NCI-H1105 (cell line): ENCODE measurements around the gene IDI1.
"Not testable (repeated sequence)": the region's sequence is repeated elsewhere in the genome, so short reads cannot be mapped to it uniquely, and the experiment has no call there.

Experiments used
- DNase-seq: peaks from one replicate; lab custom pipeline; 2025; lab: John Stamatoyannopoulos, UW

Gene IDI1

DNA sequence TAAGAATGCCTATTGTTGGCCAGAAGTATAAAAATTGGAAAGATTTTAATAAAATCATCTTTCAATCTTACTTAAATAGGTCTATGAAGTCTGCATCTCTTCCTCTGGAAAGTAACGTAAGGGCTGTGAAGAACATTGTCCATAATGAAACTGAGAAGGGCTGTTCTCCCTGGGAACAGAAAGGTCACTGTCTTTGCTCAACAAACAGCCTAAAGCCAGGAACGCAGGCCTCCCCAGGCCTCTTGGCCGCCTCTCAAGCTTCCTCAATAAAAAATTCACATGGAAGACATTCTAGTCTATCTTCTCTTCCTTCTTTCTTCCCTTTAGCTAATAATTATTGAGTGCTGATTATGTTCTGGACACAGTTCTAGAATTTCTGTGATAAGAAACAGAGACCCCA, 14.2 kb downstream of the IDI1 start:
- DNase-seq: no peak

DNA sequence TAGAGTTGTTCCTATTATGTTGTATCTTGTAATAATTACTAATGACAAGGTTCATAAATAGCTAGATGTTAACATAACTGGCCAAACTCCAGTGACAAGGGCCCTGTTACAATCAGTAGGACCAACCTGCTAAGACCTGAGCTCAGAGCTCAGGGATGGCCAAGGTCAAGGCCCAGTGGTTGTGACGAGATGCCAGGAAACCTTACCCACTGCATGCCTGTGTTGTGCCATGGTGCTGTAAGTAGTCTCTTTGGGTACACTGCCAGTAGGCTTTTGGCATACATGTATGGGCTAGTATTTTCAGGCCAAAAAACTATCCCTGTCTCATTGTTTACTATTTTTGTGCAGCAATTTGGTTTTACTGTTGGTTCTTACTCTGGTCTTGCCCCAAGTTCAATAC, 15.3 kb downstream of the IDI1 start:
- no peak for DNase-seq

GRCh38 chr10:1029838-1030237, 19.1 kb downstream of the IDI1 start:
- no peak for DNase-seq

DNA sequence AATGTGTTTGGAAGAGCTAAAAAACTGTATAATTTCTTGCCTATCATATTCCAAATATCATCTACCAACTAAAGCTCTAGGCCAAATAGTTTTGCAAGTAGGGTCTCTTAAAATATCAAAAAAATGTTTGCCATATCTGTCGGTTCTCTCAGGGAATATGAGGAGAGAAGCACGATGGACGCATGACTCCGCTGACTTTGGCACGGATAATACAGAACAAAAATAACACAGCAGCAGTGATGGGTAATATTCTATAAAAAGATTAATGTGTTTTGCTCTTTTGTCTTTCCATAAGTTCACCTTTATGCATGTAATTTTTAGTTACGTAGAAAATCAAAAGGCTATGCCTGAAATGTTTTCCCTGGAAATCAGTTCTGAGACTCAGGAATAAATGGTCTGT, 22.3 kb downstream of the IDI1 start:
- DNase-seq: no peak

GRCh38 chr10:1025683-1026082, 23.2 kb downstream of the IDI1 start, which contains the start of gene IDI2:
TSS of gene IDI2 (minus strand) at chr10:1025859. CDS start at chr10:1024723, 1,136 bp downstream.
- DNase-seq: no peak

DNA sequence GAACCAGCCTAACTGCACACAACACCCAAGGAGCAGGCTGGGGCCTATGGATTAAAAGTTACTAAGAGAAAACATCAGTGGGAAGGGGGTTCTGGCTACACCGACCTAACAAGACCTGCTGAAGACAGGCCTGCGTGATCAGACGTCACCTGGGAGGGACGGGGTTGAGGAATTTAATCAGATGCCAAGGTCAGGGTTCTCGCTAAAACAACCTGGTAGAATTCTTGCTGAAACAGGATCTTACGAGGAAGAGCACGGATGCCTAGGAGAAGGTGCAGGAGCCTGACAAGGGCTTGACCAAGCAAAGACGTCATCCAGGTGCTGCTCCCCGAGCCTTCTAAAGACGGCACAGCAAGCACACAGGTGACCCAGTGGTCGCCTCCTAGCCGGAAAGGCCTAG, 24.8 kb downstream of the IDI1 start:
- no peak for DNase-seq

- no peak for DNase-seq
Observed at GRCh38 chr10:1022413-1022812, 26.5 kb downstream of the IDI1 start.

DNA sequence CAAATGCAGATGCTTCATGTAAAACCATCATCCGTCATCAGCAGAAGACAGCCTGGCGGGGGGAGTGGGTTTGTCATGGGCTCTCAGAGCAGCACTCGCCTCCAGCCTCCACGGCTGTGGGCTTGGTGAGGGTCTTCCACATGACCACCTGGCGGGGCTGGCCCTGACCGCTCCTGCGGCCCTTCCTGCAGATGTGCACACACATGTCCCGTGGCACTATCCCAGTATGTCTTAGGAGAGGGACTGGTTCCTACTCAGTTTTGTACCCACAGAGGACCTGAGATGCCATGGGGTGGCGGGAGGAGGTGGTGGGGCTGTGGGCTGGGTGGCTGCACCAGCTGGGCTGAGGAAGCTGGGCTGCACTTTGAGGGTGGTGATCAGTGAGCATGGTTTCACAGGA, 28.0 kb downstream of the IDI1 start:
- no peak for DNase-seq

DNA sequence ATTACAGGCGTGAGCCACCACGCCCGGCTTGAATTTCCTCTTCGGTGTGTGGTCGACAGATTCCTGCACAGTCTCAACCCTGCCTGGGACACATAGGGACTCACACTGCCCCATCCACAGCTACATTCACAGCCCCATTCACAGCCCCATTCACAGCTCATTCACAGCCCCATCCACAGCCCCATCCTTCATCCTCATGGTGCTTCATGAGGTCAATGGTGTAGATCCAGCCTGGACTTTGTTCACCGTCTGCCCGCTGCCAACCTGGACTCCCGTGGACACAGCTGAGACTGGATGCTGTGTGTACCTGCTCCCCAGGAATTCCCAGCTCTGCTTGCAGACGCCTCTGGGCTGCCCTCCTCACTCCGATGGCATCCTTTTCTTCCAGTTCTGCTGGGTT, 28.5 kb downstream of the IDI1 start:
- DNase-seq: no peak

DNA sequence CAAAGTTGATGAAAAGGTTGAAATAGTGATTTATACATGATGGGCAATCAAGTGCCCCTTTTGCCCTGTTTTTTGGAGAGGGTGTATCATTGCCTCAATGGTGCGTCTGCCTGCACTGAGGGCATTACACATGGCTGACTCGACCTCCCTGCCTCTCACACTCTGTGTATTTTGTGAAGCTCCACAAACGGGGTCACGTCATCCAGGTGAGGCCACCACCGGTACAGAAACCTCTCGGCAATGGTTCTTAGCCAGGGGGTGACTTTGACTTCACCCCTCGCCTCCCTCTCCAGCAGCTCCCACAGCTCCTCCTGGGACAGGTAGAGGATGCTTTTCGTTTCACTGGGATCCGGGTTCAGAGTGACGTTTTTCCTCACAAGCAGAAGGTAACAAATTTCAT, 29.6 kb downstream of the IDI1 start:
- no peak for DNase-seq

- no peak for DNase-seq
Observed at GRCh38 chr10:1015688-1016087, 33.2 kb downstream of the IDI1 start.

- DNase-seq: no peak
Observed at GRCh38 chr10:1011696-1012095, 37.2 kb downstream of the IDI1 start.

DNA sequence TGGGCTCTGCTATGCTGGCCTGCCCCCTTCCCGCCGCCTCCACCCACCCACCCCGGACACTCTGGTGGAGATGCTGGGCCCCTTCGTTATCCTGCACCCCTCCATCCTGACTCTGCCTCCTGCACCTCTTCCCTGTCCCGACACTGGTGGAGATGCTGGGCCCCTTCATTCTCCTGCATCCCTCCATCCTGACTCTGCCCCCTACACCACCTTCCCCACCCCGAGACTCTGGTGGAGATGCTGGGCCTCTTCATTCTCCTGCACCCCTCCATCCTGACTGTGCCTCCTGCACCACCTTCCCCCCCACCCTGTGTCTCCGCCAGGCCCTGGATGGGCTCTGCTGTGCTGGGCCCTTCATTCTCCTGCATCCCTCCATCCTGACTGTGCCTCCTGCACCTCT, 38.2 kb downstream of the IDI1 start:
- no peak for DNase-seq

GRCh38 chr10:1009947-1010346, 39.0 kb downstream of the IDI1 start:
- DNase-seq: not testable (repeated sequence)

DNA sequence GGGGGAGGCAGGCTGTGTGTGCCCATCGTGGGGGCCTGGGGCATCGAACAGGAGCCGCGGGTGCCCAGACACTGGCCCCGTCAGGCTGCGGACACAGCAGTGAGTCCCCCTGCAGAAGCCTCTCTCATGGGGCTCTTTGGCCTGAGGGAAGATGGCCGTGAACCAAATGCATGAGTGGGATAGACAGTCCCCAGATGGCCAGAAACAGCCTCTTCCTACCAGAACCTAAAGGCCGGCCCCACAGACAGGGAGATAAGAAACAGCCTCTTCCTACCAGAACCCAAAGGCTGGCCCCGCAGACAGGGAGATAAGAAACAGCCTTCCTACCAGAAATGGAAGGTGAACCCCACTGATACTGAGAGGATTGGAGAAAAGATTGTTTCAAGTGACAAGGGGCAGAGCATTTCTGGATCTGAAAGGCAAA, 39.8 kb downstream of the IDI1 start:
- DNase-seq: no peak

GRCh38 chr10:1007583-1007982, 41.3 kb downstream of the IDI1 start:
- DNase-seq: no peak

DNA sequence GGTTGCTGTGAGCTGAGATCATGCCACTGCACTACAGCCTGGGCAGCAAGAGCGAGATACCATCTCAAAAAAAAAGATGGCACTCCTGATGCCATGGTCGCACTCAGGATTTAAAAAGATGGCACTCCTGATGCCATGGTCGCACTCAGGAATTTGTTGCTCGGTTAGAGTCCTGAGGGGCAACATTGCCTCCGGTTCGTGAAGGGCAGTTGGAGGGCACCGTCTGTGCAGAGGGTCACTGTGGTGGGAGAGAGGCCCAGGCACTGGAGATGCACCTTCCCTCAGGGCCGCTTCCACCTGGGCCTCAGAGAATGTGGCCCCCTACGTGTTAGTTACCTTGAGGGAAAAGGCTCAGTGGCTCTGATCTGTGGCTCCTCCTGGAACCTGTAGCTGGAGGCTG, 42.3 kb downstream of the IDI1 start:
- DNase-seq: no peak

DNA sequence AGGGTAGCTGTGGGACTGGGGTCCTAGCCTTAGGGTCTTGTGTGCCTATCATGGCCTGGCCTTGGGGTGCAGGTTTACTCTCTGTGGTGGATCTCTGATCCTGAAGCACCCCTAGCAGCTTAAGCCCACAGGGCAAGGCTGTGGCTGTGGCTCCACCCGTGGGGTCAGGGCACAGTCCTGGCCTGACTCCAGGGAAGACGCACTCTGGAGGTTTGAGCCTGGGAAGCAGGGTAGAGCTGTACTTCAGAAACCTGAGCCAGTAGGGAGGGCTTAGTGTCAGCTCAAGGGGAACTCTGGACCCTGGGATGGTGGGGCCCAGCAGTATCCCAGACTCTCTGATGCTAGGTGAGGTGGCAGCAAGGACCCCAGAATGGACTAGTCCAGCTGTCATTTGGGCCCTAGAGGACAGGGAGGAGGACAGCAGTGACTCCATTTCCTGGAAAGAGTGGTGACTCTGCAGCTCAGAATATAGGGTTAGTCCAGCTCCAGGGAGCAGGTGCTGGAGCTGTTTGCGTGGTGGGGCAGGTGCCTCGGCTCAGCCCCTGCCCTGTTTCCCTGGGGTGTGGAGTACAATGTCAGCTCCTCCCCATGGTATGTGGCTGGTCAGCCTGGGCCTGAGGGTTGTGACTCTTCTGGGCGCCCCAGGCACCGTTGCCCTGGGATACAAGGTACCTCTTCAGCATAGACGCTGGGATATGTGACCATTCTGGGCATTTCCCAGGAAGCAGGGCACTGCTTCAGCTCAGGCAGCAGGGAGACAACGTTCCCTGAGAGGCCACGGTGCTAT, 44.8 kb downstream of the IDI1 start:
- no peak for DNase-seq

DNA sequence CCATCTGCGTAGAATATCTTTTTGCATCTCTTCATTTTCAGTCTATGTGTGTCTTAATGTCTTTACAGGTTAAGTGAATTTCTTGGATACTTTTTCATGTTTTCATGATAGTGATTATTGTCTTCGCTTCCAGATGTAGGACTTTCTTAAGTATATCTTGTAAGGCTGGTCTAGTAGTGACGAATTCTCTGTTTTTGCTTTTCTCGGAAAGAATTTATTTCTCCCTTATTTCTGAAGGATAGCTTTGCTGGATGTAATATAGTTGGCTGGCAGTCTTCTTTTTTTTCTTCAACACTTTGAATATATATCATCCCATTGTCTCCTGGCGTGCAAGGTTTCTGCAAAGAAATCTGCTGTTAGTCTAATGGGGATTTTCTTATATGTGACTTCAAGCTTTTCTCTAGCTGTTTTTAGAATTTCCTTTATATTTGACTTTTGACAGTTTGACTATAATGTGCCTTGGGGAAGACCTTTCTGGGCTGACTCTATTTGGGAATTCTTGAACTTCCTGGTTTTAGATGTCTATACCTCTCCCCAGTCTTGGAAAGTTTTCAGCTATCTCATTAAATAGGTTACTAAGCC, 46.4 kb downstream of the IDI1 start:
- no peak for DNase-seq

DNA sequence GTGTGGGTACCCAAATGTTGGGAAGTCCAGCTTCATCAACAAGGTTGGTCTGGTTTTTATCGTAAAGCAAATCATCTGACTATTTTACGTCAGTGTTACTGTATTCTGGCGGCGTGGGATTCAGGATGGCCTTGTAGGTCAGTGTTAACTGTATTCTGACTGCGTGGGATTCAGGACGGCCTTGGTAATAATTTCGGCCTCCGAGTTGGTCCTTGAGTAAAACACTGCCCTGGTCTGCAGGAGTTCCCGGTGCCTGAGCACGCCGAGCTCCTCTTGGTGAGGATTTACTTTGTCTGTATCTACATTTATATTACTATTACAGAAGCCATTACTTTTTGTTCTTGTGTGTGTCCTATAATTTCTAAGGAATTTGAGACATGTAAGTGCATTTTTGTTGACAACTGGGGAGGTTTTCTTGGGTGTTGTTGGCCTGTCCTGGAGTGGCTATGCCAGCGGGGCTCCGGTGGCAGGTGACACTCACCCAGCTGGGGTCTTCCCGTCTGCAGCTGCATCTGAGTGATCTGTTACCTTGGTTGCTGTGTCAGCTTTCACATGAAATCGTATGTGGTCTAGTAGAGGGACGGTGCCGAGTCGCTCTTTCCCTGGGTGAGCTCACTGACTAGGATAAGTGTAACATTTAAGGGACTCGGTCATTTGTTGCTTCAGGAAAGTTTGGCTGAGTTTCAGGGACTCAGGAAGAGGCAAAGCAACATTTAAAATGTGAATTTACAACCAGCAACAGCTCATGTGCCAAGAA, 51.5 kb downstream of the IDI1 start:
- DNase-seq: no peak

- no peak for DNase-seq
Observed at GRCh38 chr10:996031-996430, 52.9 kb downstream of the IDI1 start.

DNA sequence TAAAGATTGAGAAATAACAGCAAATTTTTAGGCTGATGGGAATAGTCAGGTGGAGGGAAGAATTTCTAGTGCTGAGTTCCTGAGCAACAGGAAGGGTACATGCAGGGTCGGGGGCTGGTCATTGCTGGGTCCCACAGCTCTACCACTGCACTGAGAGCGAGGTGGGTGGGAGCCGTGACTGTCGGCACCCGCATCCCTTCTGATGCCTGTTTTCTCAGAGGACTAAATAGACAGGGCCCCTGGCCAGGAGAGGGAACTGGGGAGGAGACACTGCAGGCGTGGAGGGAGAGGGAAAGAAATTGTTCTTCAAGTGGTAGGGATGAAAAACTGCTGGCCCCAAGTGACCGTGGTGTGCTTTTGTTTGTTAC, 53.4 kb downstream of the IDI1 start:
- DNase-seq: no peak

GRCh38 chr10:994836-995558, 53.9 kb downstream of the IDI1 start:
- DNase-seq: no peak
